Neural cell (in vitro differentiated cells): ENCODE results near the gene INHA. TPM values are rescaled to one million over a fixed set of nuclear protein-coding genes. Genes with fewer than 3 reads are reported as not detected.

ENCODE experiments used
- H2AFZ ChIP-seq: fragments of 200-600, 300-800 bp; sonication (generic), shearing (Covaris generic); 2 replicates; pipeline ENCODE4 v1.6.0; 2014; ENCODE audit warnings: low read depth, mild to moderate bottlenecking, antibody characterized with exemption, low read length, moderate library complexity
- H3F3A ChIP-seq: fragments of 200-600 bp; shearing (Covaris generic); 2 replicates; pipeline ENCODE4 v1.6.1; 2016; ENCODE audit warnings: mild to moderate bottlenecking, moderate library complexity, mixed read lengths, antibody characterized with exemption, low read length; ENCODE audit not compliant: insufficient read depth, poor library complexity, severe bottlenecking
- H3K27ac ChIP-seq: fragments of 200-600, 300-800 bp; sonication (generic), shearing (Covaris generic); 2 replicates; pipeline ENCODE4 v1.5.1; 2014; ENCODE audit warnings: mild to moderate bottlenecking, low read length, moderate library complexity
- H3K27me3 ChIP-seq: fragments of 300-800, 200-600 bp; sonication (generic), shearing (Covaris generic); 2 replicates; pipeline ENCODE4 v1.6.0; 2014; ENCODE audit warnings: mild to moderate bottlenecking, low read depth, low read length, moderate library complexity; ENCODE audit not compliant: insufficient read depth
- H3K36me3 ChIP-seq: fragments of 300-800, 200-600 bp; sonication (generic), shearing (Covaris generic); 2 replicates; pipeline ENCODE4 v1.5.1; 2014; ENCODE audit warnings: mild to moderate bottlenecking, antibody characterized with exemption, low read length, moderate library complexity; ENCODE audit not compliant: insufficient read depth
- H3K4me2 ChIP-seq: fragments of 300-800, 200-600 bp; sonication (generic), shearing (Covaris generic); 2 replicates; pipeline ENCODE4 v1.6.0; 2014; ENCODE audit warnings: mild to moderate bottlenecking, low read length
- H3K4me3 ChIP-seq: fragments of 300-800, 200-600 bp; sonication (generic), shearing (Covaris generic); 2 replicates; pipeline ENCODE4 v1.5.1; 2014; ENCODE audit warnings: mild to moderate bottlenecking, low read length, moderate library complexity
- H3K79me2 ChIP-seq: fragments of 200-600 bp; shearing (Covaris generic); replicated peaks from 2 replicates; pipeline ENCODE4 v1.6.0; 2014; ENCODE audit warnings: mild to moderate bottlenecking, low read length, moderate library complexity; ENCODE audit not compliant: insufficient read depth
- H3K9ac ChIP-seq: fragments of 300-800, 200-600 bp; sonication (generic), shearing (Covaris generic); 2 replicates; pipeline ENCODE4 v1.6.1; 2016; ENCODE audit warnings: mild to moderate bottlenecking, low read length, mixed read lengths
- H3K9me2 ChIP-seq: fragments of 200-600 bp; shearing (Covaris generic); 2 replicates; pipeline ENCODE4 v1.6.1; 2016; ENCODE audit warnings: mild to moderate bottlenecking, low read length, mixed read lengths; ENCODE audit not compliant: insufficient read depth
- H3K9me3 ChIP-seq: fragments of 200-600, 300-800 bp; sonication (generic), shearing (Covaris generic); 2 replicates; pipeline ENCODE4 v1.6.1; 2016; ENCODE audit warnings: mild to moderate bottlenecking, mixed run types, low read length, moderate library complexity, mixed read lengths
- H4K20me1 ChIP-seq: fragments of 200-600 bp; shearing (Covaris generic); 2 replicates; pipeline ENCODE4 v1.6.1; 2016; ENCODE audit warnings: mild to moderate bottlenecking, mixed run types; ENCODE audit not compliant: insufficient read depth
- EP300 ChIP-seq: fragments of 450-650 bp; conservative IDR thresholded peaks from 2 replicates; pipeline ENCODE4 v1.6.1; 2014; ENCODE audit warnings: antibody characterized with exemption, mild to moderate bottlenecking, moderate library complexity; ENCODE audit not compliant: poor library complexity, severe bottlenecking
- EZH2 ChIP-seq: fragments of 200-600, 300-800 bp; shearing (Covaris generic), sonication (generic); IDR thresholded peaks from 2 replicates; pipeline ENCODE4 v1.6.1; 2014; ENCODE audit warnings: antibody characterized with exemption, low read length, borderline replicate concordance, mild to moderate bottlenecking; ENCODE audit not compliant: insufficient read depth, poor library complexity, severe bottlenecking
- MXI1 ChIP-seq: fragments of 450-650 bp; conservative IDR thresholded peaks from 2 replicates; pipeline ENCODE4 v1.6.1; 2014; ENCODE audit warnings: antibody characterized with exemption, mild to moderate bottlenecking; ENCODE audit not compliant: poor library complexity, severe bottlenecking
- POLR2AphosphoS5 ChIP-seq: IDR thresholded peaks from 2 replicates; pipeline ENCODE4 v1.6.1; 2012
- RAD21 ChIP-seq: fragments of 450-650 bp; conservative IDR thresholded peaks from 2 replicates; pipeline ENCODE4 v1.6.1; 2014; ENCODE audit warnings: antibody characterized with exemption, mild to moderate bottlenecking, moderate library complexity
- SMC3 ChIP-seq: fragments of 450-650 bp; conservative IDR thresholded peaks from 2 replicates; pipeline ENCODE4 v1.6.1; 2014; ENCODE audit warnings: antibody characterized with exemption, mild to moderate bottlenecking, moderate library complexity; ENCODE audit not compliant: poor library complexity
- TAF1 ChIP-seq: IDR thresholded peaks from 2 replicates; pipeline ENCODE4 v1.6.1; 2012; ENCODE audit warnings: low read depth
- polyA plus RNA-seq: library from polyadenylated mRNA; depleted of rRNA; stranded (reverse); fragments of >200 nt; gene quantifications from 2 replicates; pipeline ENCODE4 v1.2.3, GENCODE V29; 2014
- TF ChIP-seq, protein P1 (sequence below): fragments of 450-650 bp; IDR thresholded peaks from 2 replicates; pipeline ENCODE4 v1.5.1; 2014; ENCODE audit warnings: antibody characterized with exemption, mild to moderate bottlenecking, moderate library complexity; ENCODE audit not compliant: poor library complexity, severe bottlenecking
- TF ChIP-seq, protein P2 (sequence below): IDR thresholded peaks from 2 replicates; pipeline ENCODE4 v1.6.1; 2012; ENCODE audit warnings: borderline replicate concordance

The INHA gene
- polyA plus RNA-seq, 1 donor from 2014 or later, result 2.7 TPM

DNA sequence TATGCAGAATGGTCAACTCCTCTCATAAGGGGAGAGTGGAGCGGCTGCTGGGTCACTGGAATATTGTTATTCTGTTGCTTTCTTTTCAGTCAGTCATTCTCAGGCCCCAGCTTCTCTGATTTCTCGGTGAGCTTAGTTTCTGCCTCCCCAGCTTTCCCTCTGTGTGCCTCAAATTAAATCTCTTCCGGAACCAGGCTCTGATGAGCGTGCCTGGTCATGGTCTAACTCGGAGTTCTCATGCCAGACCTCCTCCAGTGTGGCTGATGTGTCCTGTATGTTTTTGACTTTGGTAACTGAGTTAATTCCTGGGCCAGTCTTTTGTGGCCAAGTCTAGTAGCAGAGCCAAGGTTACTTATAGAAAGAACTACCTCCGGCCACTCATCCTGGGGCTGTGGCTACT lies 20.6 kb downstream of the INHA start:
- Histone ChIP-seq H3K79me2 (no peaks in the 10 kb centered on the region), H3K4me3 (no peak overlapping the region), H3F3A (no peaks in the 10 kb centered on the region), H3K36me3 (no peaks in the 10 kb centered on the region), H3K4me2 (no peak overlapping the region), H2AFZ (no peak overlapping the region), H4K20me1 (no peaks in the 10 kb centered on the region), H3K9ac (no peak overlapping the region), H3K9me3 (no peaks in the 10 kb centered on the region), H3K27ac (no peak overlapping the region), H3K27me3 (no peaks in the 10 kb centered on the region), H3K9me2 (no peaks in the 10 kb centered on the region)
- TF ChIP-seq RAD21 (no peak), POLR2AphosphoS5 (no peak), EZH2 (no peak)

DNA sequence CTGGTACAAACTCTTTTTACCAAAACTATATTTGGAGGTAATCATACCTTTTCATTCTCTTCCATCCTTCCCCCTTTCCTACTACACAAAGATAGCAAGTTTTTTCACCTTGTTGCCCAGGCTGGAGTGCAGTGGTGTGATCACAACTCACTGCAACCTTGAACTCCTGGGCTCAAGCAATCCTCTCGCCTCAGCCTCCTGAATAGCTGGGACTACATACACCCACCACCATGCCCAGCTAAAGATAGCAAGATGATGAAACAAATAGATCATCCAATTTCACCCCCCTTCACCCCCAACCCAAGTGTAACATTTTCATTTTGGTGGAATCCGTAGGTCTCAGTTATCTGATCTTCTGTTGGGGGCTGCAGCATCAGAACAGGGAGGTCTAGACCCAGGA lies 21.0 kb downstream of the INHA start:
- Histone ChIP-seq H3K36me3 (no peaks in the 10 kb centered on the region), H3K4me2 (no peak overlapping the region), H3K9ac (no peak overlapping the region), H3K9me2 (no peaks in the 10 kb centered on the region), H3F3A (no peaks in the 10 kb centered on the region), H3K4me3 (no peak overlapping the region), H3K27me3 (no peaks in the 10 kb centered on the region), H3K79me2 (no peaks in the 10 kb centered on the region), H3K9me3 (no peaks in the 10 kb centered on the region), H3K27ac (no peak overlapping the region), H4K20me1 (no peaks in the 10 kb centered on the region), H2AFZ (no peak overlapping the region)
- no peak for TF ChIP-seq POLR2AphosphoS5
- TF ChIP-seq EP300, result no peak
- no peak for TF ChIP-seq SMC3
- TF ChIP-seq, protein P1, sequence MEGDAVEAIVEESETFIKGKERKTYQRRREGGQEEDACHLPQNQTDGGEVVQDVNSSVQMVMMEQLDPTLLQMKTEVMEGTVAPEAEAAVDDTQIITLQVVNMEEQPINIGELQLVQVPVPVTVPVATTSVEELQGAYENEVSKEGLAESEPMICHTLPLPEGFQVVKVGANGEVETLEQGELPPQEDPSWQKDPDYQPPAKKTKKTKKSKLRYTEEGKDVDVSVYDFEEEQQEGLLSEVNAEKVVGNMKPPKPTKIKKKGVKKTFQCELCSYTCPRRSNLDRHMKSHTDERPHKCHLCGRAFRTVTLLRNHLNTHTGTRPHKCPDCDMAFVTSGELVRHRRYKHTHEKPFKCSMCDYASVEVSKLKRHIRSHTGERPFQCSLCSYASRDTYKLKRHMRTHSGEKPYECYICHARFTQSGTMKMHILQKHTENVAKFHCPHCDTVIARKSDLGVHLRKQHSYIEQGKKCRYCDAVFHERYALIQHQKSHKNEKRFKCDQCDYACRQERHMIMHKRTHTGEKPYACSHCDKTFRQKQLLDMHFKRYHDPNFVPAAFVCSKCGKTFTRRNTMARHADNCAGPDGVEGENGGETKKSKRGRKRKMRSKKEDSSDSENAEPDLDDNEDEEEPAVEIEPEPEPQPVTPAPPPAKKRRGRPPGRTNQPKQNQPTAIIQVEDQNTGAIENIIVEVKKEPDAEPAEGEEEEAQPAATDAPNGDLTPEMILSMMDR, result no peak
- TF ChIP-seq MXI1, result no peak
- no peak for TF ChIP-seq RAD21

DNA sequence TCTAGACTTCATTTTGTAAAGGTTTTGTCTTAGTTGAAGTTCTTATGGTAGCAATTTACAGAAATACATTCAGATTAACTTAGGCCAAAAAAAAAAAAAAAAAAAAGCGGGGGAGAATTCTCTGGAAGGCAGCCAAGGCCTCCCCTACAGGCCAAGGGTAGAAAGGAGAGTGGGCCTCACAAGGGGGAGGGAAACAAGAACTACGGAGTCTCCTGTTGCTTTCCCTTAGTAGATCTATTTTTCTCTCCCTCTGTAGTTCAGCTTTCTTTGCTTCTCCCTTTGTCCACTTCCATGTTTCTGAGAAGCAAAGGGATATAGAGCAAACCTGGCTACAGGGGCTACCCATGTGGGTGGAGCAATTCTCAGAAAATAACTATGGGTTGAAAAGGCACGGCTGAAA lies 23.1 kb downstream of the INHA start:
- Histone ChIP-seq H3K27me3 (no peaks in the 10 kb centered on the region), H3K9me3 (no peaks in the 10 kb centered on the region), H3K9ac (no peak overlapping the region), H3K4me3 (no peak overlapping the region), H3K79me2 (no peaks in the 10 kb centered on the region), H4K20me1 (no peaks in the 10 kb centered on the region), H2AFZ (no peak overlapping the region), H3K27ac (no peak overlapping the region), H3F3A (no peaks in the 10 kb centered on the region), H3K36me3 (no peaks in the 10 kb centered on the region), H3K4me2 (no peak overlapping the region), H3K9me2 (no peaks in the 10 kb centered on the region)
- no peak for TF ChIP-seq MXI1
- TF ChIP-seq RAD21, result no peak
- TF ChIP-seq TAF1, result no peak
- no peak for TF ChIP-seq POLR2AphosphoS5
- TF ChIP-seq EP300, result no peak
- no peak for TF ChIP-seq EZH2
- no peak for TF ChIP-seq SMC3
- TF ChIP-seq, protein P1, result no peak
- TF ChIP-seq, protein P2, sequence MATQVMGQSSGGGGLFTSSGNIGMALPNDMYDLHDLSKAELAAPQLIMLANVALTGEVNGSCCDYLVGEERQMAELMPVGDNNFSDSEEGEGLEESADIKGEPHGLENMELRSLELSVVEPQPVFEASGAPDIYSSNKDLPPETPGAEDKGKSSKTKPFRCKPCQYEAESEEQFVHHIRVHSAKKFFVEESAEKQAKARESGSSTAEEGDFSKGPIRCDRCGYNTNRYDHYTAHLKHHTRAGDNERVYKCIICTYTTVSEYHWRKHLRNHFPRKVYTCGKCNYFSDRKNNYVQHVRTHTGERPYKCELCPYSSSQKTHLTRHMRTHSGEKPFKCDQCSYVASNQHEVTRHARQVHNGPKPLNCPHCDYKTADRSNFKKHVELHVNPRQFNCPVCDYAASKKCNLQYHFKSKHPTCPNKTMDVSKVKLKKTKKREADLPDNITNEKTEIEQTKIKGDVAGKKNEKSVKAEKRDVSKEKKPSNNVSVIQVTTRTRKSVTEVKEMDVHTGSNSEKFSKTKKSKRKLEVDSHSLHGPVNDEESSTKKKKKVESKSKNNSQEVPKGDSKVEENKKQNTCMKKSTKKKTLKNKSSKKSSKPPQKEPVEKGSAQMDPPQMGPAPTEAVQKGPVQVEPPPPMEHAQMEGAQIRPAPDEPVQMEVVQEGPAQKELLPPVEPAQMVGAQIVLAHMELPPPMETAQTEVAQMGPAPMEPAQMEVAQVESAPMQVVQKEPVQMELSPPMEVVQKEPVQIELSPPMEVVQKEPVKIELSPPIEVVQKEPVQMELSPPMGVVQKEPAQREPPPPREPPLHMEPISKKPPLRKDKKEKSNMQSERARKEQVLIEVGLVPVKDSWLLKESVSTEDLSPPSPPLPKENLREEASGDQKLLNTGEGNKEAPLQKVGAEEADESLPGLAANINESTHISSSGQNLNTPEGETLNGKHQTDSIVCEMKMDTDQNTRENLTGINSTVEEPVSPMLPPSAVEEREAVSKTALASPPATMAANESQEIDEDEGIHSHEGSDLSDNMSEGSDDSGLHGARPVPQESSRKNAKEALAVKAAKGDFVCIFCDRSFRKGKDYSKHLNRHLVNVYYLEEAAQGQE, result no peak
